Panc1 (cell line): ENCODE data around the gene THUMPD2. TPM values are rescaled to one million over a fixed set of nuclear protein-coding genes. Genes with fewer than 3 reads are reported as not detected.

Source experiments
- ATAC-seq: fragments of 200-7000 bp; cut with Tn5 transposase; 2 replicates; pipeline ENCODE4 v1.9.1; 2020; ENCODE audit warnings: mild to moderate bottlenecking, moderate library complexity
- BruUV-seq: library from RNA; stranded (reverse); fragments of 400-500 nt; replicated peaks from 2 replicates; lab custom pipeline; 2021; lab: Mats Ljungman, UMichigan
- CTCF ChIA-PET: fragments of 300-600 bp; sonication (Branson Sonifier 250); formaldehyde crosslinking; loops from one replicate; lab custom pipeline; 2022; ENCODE audit warnings: antibody characterized with exemption; lab: Charles Lee
- POLR2A ChIA-PET: fragments of 300-600 bp; sonication (Branson Sonifier 250); formaldehyde crosslinking; loops from one replicate; lab custom pipeline; 2022; ENCODE audit warnings: antibody characterized with exemption; lab: Charles Lee
- DNase-seq: peaks from one replicate; pipeline ENCODE4 v3.0.0-alpha.2; 2010; ENCODE audit warnings: low read depth, low spot score
- H3K27ac ChIP-seq: 2 replicates; pipeline ENCODE4 v1.5.1; 2011; ENCODE audit warnings: mild to moderate bottlenecking, low read length, inconsistent platforms
- H3K27me3 ChIP-seq: fragments of 200-500 bp; sonication (Bioruptor generic); 2 replicates; pipeline ENCODE4 v1.6.0; 2014; ENCODE audit warnings: low read length, inconsistent platforms; ENCODE audit not compliant: control insufficient read depth, insufficient read depth
- H3K36me3 ChIP-seq: fragments of 200-500 bp; sonication (Bioruptor generic); 2 replicates; pipeline ENCODE4 v1.5.1; 2014; ENCODE audit warnings: inconsistent platforms, mild to moderate bottlenecking, low read length, moderate library complexity; ENCODE audit not compliant: control insufficient read depth, insufficient read depth
- H3K4me1 ChIP-seq: 2 replicates; pipeline ENCODE4 v1.5.1; 2011; ENCODE audit warnings: inconsistent platforms, mild to moderate bottlenecking, low read length, moderate library complexity; ENCODE audit not compliant: control insufficient read depth, insufficient read depth
- H3K4me3 ChIP-seq, 2 experiments: 2 replicates each; pipeline ENCODE4 v1.5.1; 2011 to 2012; ENCODE audit warnings: low read depth in 2 of 2, low read length in 2 of 2, mild to moderate bottlenecking in 2 of 2, inconsistent platforms in 1 of 2, moderate library complexity in 1 of 2
- H3K9me3 ChIP-seq: fragments of 200-500 bp; sonication (Bioruptor generic); 2 replicates; pipeline ENCODE4 v1.5.1; 2014; ENCODE audit warnings: low read depth, mild to moderate bottlenecking, inconsistent platforms, low read length, moderate library complexity; ENCODE audit not compliant: control insufficient read depth, insufficient read depth
- CTCF ChIP-seq: fragments of 450-650 bp; IDR thresholded peaks from 2 replicates; pipeline ENCODE4 v1.5.1; 2017; ENCODE audit warnings: mild to moderate bottlenecking
- POLR2AphosphoS5 ChIP-seq: IDR thresholded peaks from 2 replicates; pipeline ENCODE4 v1.6.1; 2012; ENCODE audit warnings: mild to moderate bottlenecking, low read depth, low read length, moderate library complexity
- REST ChIP-seq, 2 experiments: IDR thresholded peaks; 2 replicates each; pipeline ENCODE4 v1.6.1; 2011 to 2012; ENCODE audit warnings: low read depth in 2 of 2, control low read depth in 1 of 2, low read length in 1 of 2, mild to moderate bottlenecking in 1 of 2, moderate library complexity in 1 of 2; ENCODE audit not compliant: insufficient read depth in 1 of 2
- SIN3A ChIP-seq: IDR thresholded peaks from 2 replicates; pipeline ENCODE4 v1.6.1; 2012; ENCODE audit warnings: low read depth, mild to moderate bottlenecking, low read length, moderate library complexity, borderline replicate concordance; ENCODE audit not compliant: insufficient read depth
- TCF7L2 ChIP-seq: IDR thresholded peaks from 2 replicates; pipeline ENCODE4 v1.6.1; 2011; ENCODE audit warnings: mild to moderate bottlenecking, low read depth, low read length, inconsistent platforms
- in situ Hi-C: cut with HindIII; loops from 2 replicates; pipeline ENCODE4 v1.10.0; 2016; ENCODE audit warnings: low sequenced_read_pairs, low pct_unique_long_range_greater_than_20kb
- intact Hi-C: fragments of 100-400 bp; cut with micrococcal nuclease; formaldehyde crosslinking; loops from one replicate; pipeline ENCODE4 v1.10.0; 2022; ENCODE audit not compliant: unreplicated experiment
- total RNA-seq: library from RNA; stranded (reverse); gene quantifications from one replicate; pipeline ENCODE4 v1.2.1, GENCODE V29; 2021; ENCODE audit not compliant: unreplicated experiment

Gene THUMPD2
- total RNA-seq, 1 experiment from 2014 or later, result 13.7 TPM

- in situ Hi-C loops (no loop called here), intact Hi-C loops (no loop called here)
- Histone ChIP-seq H3K27me3 (peaks cover 13% of the 10 kb centered on the region; the same call in 1 of the 2 replicates), H3K36me3 (no peaks in the 10 kb centered on the region), H3K27ac (no peak overlapping the region), H3K4me1 (no peaks in the 10 kb centered on the region), H3K9me3 (no peaks in the 10 kb centered on the region), H3K4me3 (no peak overlapping the region)
- DNase-seq, result no peak
- BruUV-seq, result no TSS peak
- ATAC-seq, result no peak
- POLR2A ChIA-PET, result no interaction called here
- CTCF ChIA-PET, result no interaction called here
- no peak for TF ChIP-seq CTCF
Observed at GRCh38 chr2:39712953-39713352, 66.1 kb downstream of the THUMPD2 start.

GRCh38 chr2:39710807-39711206, 68.3 kb downstream of the THUMPD2 start:
- no peak for ATAC-seq
- no peak for DNase-seq
- Histone ChIP-seq H3K36me3 (no peaks in the 10 kb centered on the region), H3K4me3 (no peak overlapping the region), H3K27me3 (peaks cover 13% of the 10 kb centered on the region; the same call in 1 of the 2 replicates), H3K4me1 (no peaks in the 10 kb centered on the region), H3K9me3 (no peaks in the 10 kb centered on the region), H3K27ac (no peak overlapping the region)
- TF ChIP-seq CTCF (no peak), POLR2AphosphoS5 (no peak), REST (IDR thresholded peaks at IDR 0.05; ENCODE audit: insufficient read depth in 1 of 2, low read depth in 2 of 2, low read length in 1 of 2) (no peak), TCF7L2 (no peak), SIN3A (no peak)
- in situ Hi-C loops, result no loop called here
- no TSS peak for BruUV-seq
- ChIA-PET POLR2A (interaction anchor here (0.6 kb wide), 1 partner anchor 123 kb away, joined by 4 read pairs; no protein-coding TSS in a partner anchor), CTCF (no interaction called here)
- intact Hi-C loops, result no loop called here

- TF ChIP-seq SIN3A (no peak), REST (IDR thresholded peaks at IDR 0.05; ENCODE audit: insufficient read depth in 1 of 2, low read depth in 2 of 2, low read length in 1 of 2) (no peak), CTCF (no peak), POLR2AphosphoS5 (no peak), TCF7L2 (no peak)
- in situ Hi-C loops, result no loop called here
- no peak overlapping the region for H3K4me3 ChIP-seq
- ATAC-seq (no peak), DNase-seq (no peak)
- H3K4me1 ChIP-seq, result no peaks in the 10 kb centered on the region
- ChIA-PET POLR2A (no interaction called here), CTCF (no interaction called here)
- H3K27ac ChIP-seq, result no peak overlapping the region
- no TSS peak for BruUV-seq
- no peaks in the 10 kb centered on the region for H3K36me3 ChIP-seq
- peaks cover 10% of the 10 kb centered on the region; the same call in 1 of the 2 replicates for H3K27me3 ChIP-seq
- intact Hi-C loops, result no loop called here
- no peaks in the 10 kb centered on the region for H3K9me3 ChIP-seq
Observed at GRCh38 chr2:39708003-39708402, 71.1 kb downstream of the THUMPD2 start.
